Measurements from ENCODE around the gene PCDH1.
"Not testable (repeated sequence)": the region's sequence is repeated elsewhere in the genome, so short reads cannot be mapped to it uniquely, and the experiment has no call there.

PCDH1 gene

DNA sequence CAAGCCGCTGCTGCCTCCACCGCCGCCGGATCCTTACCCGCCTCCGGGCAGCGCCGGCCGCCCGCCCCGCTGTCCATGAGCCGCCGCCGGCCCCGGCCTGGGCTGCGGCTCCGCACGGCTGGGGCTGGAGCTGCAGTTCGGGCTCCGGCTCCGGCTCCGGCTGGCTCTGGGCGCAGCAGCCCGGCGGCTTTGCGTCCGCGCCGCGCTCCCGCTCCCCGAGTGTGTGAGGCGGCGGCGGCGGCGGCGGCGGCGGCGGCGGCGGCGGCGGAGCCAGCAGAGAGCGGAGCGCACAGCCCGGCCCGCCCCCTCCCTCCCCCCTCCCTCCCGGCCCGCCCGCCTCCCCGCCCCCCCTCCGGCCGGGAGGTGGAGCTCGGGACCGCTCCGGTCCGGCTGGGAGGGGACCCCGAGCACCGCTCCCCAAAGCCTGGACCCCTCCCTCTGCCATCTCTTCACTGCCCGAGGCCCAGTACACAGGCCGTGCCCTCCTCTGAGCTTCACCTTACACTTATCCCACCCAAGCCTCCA is at the start of gene PCDH1:
PCDH1 (minus strand) TSS at position 225 of the 525 bp plus-strand sequence; CDS start at position 77, 148 bp downstream.
- FAIRE-seq (no peak), DNase-seq (ENCODE audit: insufficient read length, low spot score) (no peak)
- TF ChIP-seq, protein P1, sequence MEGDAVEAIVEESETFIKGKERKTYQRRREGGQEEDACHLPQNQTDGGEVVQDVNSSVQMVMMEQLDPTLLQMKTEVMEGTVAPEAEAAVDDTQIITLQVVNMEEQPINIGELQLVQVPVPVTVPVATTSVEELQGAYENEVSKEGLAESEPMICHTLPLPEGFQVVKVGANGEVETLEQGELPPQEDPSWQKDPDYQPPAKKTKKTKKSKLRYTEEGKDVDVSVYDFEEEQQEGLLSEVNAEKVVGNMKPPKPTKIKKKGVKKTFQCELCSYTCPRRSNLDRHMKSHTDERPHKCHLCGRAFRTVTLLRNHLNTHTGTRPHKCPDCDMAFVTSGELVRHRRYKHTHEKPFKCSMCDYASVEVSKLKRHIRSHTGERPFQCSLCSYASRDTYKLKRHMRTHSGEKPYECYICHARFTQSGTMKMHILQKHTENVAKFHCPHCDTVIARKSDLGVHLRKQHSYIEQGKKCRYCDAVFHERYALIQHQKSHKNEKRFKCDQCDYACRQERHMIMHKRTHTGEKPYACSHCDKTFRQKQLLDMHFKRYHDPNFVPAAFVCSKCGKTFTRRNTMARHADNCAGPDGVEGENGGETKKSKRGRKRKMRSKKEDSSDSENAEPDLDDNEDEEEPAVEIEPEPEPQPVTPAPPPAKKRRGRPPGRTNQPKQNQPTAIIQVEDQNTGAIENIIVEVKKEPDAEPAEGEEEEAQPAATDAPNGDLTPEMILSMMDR (IDR thresholded peaks at IDR 0.05; ENCODE audit: insufficient read depth, missing control alignments): no peak

DNA sequence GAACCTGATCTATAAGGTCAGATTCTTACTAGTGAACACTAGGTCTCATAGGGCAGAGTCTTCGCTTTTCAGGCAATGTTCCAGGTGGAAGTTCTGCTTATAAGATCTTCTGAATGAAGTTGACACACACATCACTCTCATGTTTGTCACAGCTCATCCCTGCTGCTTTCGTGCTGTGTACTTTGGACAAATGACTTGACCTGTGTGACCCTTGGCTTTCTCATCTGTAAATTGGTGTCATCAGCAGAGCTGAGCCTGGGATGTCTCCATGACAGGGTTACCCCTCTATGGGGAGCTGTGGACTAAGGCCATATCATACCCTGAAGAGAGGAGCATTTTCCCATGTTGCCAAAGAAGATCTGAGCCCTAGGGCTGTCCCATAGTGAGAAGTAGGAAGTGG is 48.2 kb upstream of the PCDH1 start:
- FAIRE-seq: no peak
- no peak for DNase-seq (ENCODE audit: insufficient read length, low spot score)
- TF ChIP-seq, protein P1 (IDR thresholded peaks at IDR 0.05; ENCODE audit: insufficient read depth, missing control alignments): no peak

DNA sequence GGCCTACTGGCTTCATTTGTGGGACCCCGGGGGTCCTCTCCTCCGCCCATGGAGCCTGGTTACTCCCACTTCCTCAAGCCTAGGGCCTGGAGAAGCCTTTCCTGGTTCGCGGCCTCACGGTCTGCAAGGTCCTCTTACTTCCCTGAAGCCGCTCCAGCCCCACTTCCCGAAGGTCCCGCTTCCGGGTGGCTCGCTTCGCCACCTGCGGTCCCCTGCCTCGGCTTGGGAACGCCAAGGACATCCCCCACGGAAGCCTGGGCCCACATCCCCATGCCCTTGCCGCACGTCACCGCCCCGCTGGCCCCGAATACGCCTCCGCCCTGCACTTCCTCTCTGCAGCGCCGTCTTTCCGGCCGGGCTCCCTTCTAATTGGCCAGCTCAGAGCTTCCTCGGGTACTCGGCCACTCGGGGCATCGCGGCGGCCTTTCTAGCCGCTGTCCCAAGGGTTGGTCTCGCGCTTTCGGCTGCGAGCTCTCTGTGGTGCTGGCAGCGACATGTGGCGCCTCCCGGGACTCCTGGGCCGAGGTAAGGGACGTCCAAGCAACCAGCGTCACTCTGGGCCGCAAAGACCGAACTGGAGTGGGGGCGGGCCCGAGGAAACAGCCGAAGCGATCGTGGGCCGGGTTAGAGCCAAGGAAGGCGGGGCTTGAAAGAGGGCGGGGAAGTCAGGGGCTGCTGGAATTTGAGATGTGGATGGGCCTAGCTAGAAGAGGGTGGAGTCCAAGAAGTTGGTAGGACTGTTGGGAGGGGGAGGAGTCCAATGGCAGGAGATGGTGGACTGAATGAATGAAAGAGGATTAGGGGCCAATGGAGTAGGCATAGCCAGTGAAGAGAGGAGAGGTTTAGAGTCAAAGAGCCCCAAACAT is 45.5 kb upstream of the PCDH1 start, which contains the start of gene DELE1:
DELE1 (plus strand) TSS at position 424 of the 866 bp plus-strand sequence; CDS start at position 495, 71 bp downstream.
- FAIRE-seq (no peak), DNase-seq (ENCODE audit: insufficient read length, low spot score) (peak; percentile 84)
- TF ChIP-seq, protein P1 (IDR thresholded peaks at IDR 0.05; ENCODE audit: insufficient read depth, missing control alignments): no peak

DNA sequence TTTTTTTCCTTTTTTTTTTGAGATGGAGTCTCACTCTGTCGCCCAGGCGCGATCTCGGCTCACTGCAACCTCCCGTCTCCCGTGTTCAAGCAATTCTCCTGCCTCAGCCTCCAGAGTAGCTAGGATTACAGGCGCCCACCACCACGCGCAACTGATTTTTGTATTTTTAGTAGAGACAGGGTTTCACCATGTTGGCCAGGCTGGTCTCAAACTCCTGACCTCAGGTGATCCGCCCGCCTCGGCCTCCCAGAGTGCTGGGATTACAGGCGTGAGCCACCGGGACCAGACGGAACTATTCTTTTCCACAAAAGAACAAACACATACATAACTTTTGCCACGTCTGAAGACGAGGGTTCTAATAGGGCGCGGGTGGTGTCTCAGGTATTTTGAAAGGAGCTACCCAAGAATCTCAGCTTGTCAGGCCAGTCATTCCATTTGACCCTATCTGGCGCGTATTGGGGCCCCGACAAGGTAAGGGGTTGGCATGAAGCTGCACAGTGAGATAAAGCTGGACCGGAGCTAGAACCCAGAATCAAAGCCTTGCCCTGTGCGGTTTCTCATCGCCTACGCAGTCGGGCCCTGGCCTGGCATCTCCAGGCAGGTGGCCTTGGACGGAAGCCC is 44.7 kb upstream of the PCDH1 start:
- DNase-seq (ENCODE audit: insufficient read length, low spot score); FAIRE-seq: not testable (repeated sequence)

DNA sequence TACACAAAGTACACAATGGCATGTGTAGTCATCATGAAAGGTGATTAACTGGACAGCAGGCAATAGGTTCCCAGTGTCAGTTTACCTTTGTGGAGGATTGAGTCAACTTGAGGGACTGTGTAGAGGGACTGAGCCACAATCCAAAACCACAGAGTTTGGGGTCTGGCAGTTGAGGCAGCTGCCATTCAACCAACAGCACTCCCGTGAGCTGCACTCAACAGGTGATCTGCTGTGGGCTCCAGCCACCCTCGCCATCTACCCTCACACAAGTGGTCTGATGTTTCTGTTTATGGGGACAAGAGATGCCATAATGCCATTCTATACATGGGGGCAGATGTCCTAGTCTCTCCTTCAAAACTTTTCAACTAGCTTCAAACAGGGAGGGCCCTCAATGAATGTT is 42.6 kb upstream of the PCDH1 start:
- no peak for FAIRE-seq
- no peak for DNase-seq (ENCODE audit: insufficient read length, low spot score)
- TF ChIP-seq, protein P1 (IDR thresholded peaks at IDR 0.05; ENCODE audit: insufficient read depth, missing control alignments): no peak

DNA sequence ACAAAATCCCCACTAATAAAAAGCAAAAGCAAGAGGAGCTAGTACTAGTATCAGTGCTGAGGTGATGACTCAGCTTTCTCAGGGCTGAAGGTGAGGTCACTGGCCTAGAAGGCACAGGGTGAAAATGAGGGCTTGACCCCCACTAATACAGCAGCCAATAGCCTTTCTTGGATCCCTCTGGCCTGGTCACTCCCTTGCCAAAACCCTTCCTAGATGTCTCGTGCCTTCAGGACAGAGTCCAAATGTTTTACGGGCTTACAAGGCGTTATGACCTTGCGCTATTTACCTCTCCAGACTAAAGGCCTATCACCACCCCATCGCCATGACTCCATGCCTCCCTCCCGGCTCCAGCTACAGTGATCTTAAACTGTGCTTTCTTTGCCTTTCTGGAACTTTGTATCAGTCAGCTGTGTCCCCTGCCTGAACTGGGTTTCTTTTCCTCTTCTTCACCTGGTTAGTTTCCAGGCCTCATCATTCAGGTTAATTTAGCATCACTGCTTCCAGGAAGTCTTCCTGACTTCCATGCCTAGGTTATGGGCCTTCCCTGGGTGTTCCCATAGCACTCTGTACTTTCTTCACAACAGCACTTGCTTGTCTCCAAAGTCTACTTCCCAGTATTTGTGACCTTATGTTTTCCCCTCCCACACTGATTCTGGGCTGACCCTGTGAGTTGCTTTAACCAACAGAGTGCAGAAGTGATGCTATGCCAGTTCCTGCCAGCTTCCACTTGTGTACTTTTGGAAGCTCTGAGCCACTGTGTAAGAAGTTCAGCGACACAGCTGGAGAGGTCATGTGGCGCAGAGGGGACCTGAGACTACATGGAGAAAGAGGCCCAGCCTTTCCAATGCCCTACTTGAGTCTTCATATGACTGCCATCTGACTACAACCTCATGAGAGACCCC is 41.3 kb upstream of the PCDH1 start:
- DNase-seq (ENCODE audit: insufficient read length, low spot score) (no peak), FAIRE-seq (no peak)
- TF ChIP-seq, protein P1 (IDR thresholded peaks at IDR 0.05; ENCODE audit: insufficient read depth, missing control alignments): no peak

DNA sequence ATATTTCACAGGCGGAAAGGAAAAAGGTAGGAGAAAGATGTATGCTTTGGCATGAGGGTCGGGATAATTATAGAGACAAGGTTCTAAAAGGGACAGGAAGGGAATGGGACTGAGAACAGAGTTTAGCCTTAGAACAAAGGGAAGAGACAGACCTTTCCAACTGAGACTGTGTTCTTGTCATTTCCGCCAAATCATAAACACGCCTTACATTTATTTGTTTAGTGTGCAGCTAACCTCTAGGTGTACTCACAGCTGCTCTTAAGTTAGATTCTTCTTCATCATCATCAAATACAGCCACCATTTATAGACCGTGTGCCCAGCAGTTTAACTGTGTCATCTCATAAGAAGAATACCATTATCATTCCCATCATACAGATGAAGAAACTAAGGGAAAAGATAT is 39.5 kb upstream of the PCDH1 start:
- FAIRE-seq (no peak), DNase-seq (ENCODE audit: insufficient read length, low spot score) (no peak)
- TF ChIP-seq, protein P1 (IDR thresholded peaks at IDR 0.05; ENCODE audit: insufficient read depth, missing control alignments): no peak
